ENCODE measurements around the gene SLC38A10. TPM values are rescaled to one million over a fixed set of nuclear protein-coding genes. Genes with fewer than 3 reads are reported as not detected.

Gene SLC38A10
- total RNA-seq, 1 donor from 2014 or later: 46.6 TPM

GRCh38 chr17:81263371-81264181, 31.5 kb downstream of the SLC38A10 start:
- intact Hi-C loops (cut with micrococcal nuclease): no loop called here
- DNase-seq (no peak), ATAC-seq (no peak)

GRCh38 chr17:81261582-81262336, 33.3 kb downstream of the SLC38A10 start:
- ATAC-seq (no peak), DNase-seq (no peak)
- intact Hi-C loops (cut with micrococcal nuclease): no loop called here

- DNase-seq (no peak), ATAC-seq (no peak)
- intact Hi-C loops (cut with micrococcal nuclease): no loop called here
Measured at GRCh38 chr17:81261096-81261495, 34.0 kb downstream of the SLC38A10 start.

GRCh38 chr17:81260641-81261040, 34.5 kb downstream of the SLC38A10 start:
- intact Hi-C loops (cut with micrococcal nuclease): no loop called here
- no peak for ATAC-seq
- no peak for DNase-seq

- intact Hi-C loops (cut with micrococcal nuclease): no loop called here
- DNase-seq (no peak), ATAC-seq (no peak)
Measured at GRCh38 chr17:81260171-81260570, 34.9 kb downstream of the SLC38A10 start.

GRCh38 chr17:81259058-81259605, 36.0 kb downstream of the SLC38A10 start:
- ATAC-seq: no peak
- intact Hi-C loops (cut with micrococcal nuclease): no loop called here

GRCh38 chr17:81258292-81258691, 36.8 kb downstream of the SLC38A10 start:
- DNase-seq (no peak), ATAC-seq (no peak)
- intact Hi-C loops (cut with micrococcal nuclease): no loop called here

More at GRCh38 chr17:81259058-81259605, 36.0 kb downstream of the SLC38A10 start:
- no peak for DNase-seq

- intact Hi-C loops (cut with micrococcal nuclease): no loop called here
- DNase-seq (no peak), ATAC-seq (no peak)
Measured at GRCh38 chr17:81257533-81257932, 37.6 kb downstream of the SLC38A10 start.

GRCh38 chr17:81256616-81257015, 38.5 kb downstream of the SLC38A10 start:
- intact Hi-C loops (cut with micrococcal nuclease): no loop called here
- no peak for DNase-seq
- ATAC-seq: no peak

GRCh38 chr17:81254955-81255717, 40.0 kb downstream of the SLC38A10 start:
- peak; percentile 94 for DNase-seq
- intact Hi-C loops (cut with micrococcal nuclease): no loop called here
- peak; percentile 92 for ATAC-seq

GRCh38 chr17:81253358-81254131, 41.6 kb downstream of the SLC38A10 start:
- intact Hi-C loops (cut with micrococcal nuclease): no loop called here
- DNase-seq (no peak), ATAC-seq (peak; percentile 46)

- DNase-seq (no peak), ATAC-seq (no peak)
- intact Hi-C loops (cut with micrococcal nuclease): no loop called here
Measured at GRCh38 chr17:81252987-81253329, 42.1 kb downstream of the SLC38A10 start.

- intact Hi-C loops (cut with micrococcal nuclease): no loop called here
- DNase-seq (no peak), ATAC-seq (no peak)
Measured at GRCh38 chr17:81252326-81252986, 42.7 kb downstream of the SLC38A10 start.

- ATAC-seq (peak; percentile 14), DNase-seq (peak; percentile 33)
- intact Hi-C loops (cut with micrococcal nuclease): no loop called here
Measured at GRCh38 chr17:81251709-81252301, 43.3 kb downstream of the SLC38A10 start.

- DNase-seq (peak; percentile 78), ATAC-seq (peak; percentile 59)
- intact Hi-C loops (cut with micrococcal nuclease): no loop called here
Measured at GRCh38 chr17:81251094-81251708, 43.9 kb downstream of the SLC38A10 start.

GRCh38 chr17:81250286-81251093, 44.6 kb downstream of the SLC38A10 start:
- DNase-seq (peak; percentile 26), ATAC-seq (no peak)
- intact Hi-C loops (cut with micrococcal nuclease): no loop called here
